Adrenal gland (tissue), 5 donors: ENCODE measurements around the gene AUTS2.

Experiments used
- POLR2A ChIP-seq, 2 donors: fragments of 450-650 bp; IDR thresholded peaks; one replicate each; pipeline ENCODE4 v1.6.1; 2017; ENCODE audit warnings: antibody characterized with exemption in 2 of 2, mild to moderate bottlenecking in 2 of 2, moderate library complexity in 1 of 2
- TF ChIP-seq, protein P1 (sequence below), 6 experiments: fragments of 450-650 bp in 4 of 6; fragments of 200-600 bp in 2 of 6; sonication (generic) in 1 of 6; IDR thresholded peaks; 1 replicate in 5 of 6; 2 replicates in 1 of 6; pipeline versions ENCODE4 v1.5.1 to v1.8.0; 2016 to 2021; ENCODE audit warnings: antibody characterized with exemption in 6 of 6, mild to moderate bottlenecking in 2 of 6, moderate library complexity in 1 of 6
- donor health status: DM: no; HTN: no; CAD: no.

- TF ChIP-seq, protein P1, sequence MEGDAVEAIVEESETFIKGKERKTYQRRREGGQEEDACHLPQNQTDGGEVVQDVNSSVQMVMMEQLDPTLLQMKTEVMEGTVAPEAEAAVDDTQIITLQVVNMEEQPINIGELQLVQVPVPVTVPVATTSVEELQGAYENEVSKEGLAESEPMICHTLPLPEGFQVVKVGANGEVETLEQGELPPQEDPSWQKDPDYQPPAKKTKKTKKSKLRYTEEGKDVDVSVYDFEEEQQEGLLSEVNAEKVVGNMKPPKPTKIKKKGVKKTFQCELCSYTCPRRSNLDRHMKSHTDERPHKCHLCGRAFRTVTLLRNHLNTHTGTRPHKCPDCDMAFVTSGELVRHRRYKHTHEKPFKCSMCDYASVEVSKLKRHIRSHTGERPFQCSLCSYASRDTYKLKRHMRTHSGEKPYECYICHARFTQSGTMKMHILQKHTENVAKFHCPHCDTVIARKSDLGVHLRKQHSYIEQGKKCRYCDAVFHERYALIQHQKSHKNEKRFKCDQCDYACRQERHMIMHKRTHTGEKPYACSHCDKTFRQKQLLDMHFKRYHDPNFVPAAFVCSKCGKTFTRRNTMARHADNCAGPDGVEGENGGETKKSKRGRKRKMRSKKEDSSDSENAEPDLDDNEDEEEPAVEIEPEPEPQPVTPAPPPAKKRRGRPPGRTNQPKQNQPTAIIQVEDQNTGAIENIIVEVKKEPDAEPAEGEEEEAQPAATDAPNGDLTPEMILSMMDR (IDR thresholded peaks at IDR 0.05), result no peak
- no peak for TF ChIP-seq POLR2A (IDR thresholded peaks at IDR 0.05)
Observed at GRCh38 chr7:69941077-69941651, 342.9 kb downstream of the AUTS2 start.
